Panc1 (cell line): Measurements from ENCODE around the gene TIMM17A. TPM values are rescaled to one million over a fixed set of nuclear protein-coding genes. Genes with fewer than 3 reads are reported as not detected.
A peak's percentile ranks its signal among the peaks of the same experiment; 100 is the strongest.

Source experiments
- ATAC-seq: fragments of 200-7000 bp; cut with Tn5 transposase; 2 replicates; pipeline ENCODE4 v1.9.1; 2020; ENCODE audit warnings: mild to moderate bottlenecking, moderate library complexity
- Bru-seq: library from RNA; stranded (reverse); fragments of 400-500 nt; gene quantifications from one replicate; lab custom pipeline; 2021; lab: Mats Ljungman, UMichigan
- BruChase-seq, 2 experiments: library from RNA; stranded (reverse); fragments of 400-500 nt; gene quantifications; one replicate each; lab custom pipeline; 2021; lab: Mats Ljungman, UMichigan
- BruUV-seq: library from RNA; stranded (reverse); fragments of 400-500 nt; replicated peaks from 2 replicates; lab custom pipeline; 2021; lab: Mats Ljungman, UMichigan
- CTCF ChIA-PET: fragments of 300-600 bp; sonication (Branson Sonifier 250); formaldehyde crosslinking; loops from one replicate; lab custom pipeline; 2022; ENCODE audit warnings: antibody characterized with exemption; lab: Charles Lee
- POLR2A ChIA-PET: fragments of 300-600 bp; sonication (Branson Sonifier 250); formaldehyde crosslinking; loops from one replicate; lab custom pipeline; 2022; ENCODE audit warnings: antibody characterized with exemption; lab: Charles Lee
- DNase-seq: peaks from one replicate; pipeline ENCODE4 v3.0.0-alpha.2; 2010; ENCODE audit warnings: low read depth, low spot score
- H3K27ac ChIP-seq: 2 replicates; pipeline ENCODE4 v1.5.1; 2011; ENCODE audit warnings: mild to moderate bottlenecking, low read length, inconsistent platforms
- H3K27me3 ChIP-seq: fragments of 200-500 bp; sonication (Bioruptor generic); 2 replicates; pipeline ENCODE4 v1.6.0; 2014; ENCODE audit warnings: low read length, inconsistent platforms; ENCODE audit not compliant: control insufficient read depth, insufficient read depth
- H3K36me3 ChIP-seq: fragments of 200-500 bp; sonication (Bioruptor generic); 2 replicates; pipeline ENCODE4 v1.5.1; 2014; ENCODE audit warnings: inconsistent platforms, mild to moderate bottlenecking, low read length, moderate library complexity; ENCODE audit not compliant: control insufficient read depth, insufficient read depth
- H3K4me1 ChIP-seq: 2 replicates; pipeline ENCODE4 v1.5.1; 2011; ENCODE audit warnings: inconsistent platforms, mild to moderate bottlenecking, low read length, moderate library complexity; ENCODE audit not compliant: control insufficient read depth, insufficient read depth
- H3K4me3 ChIP-seq, 2 experiments: 2 replicates each; pipeline ENCODE4 v1.5.1; 2011 to 2012; ENCODE audit warnings: low read depth in 2 of 2, low read length in 2 of 2, mild to moderate bottlenecking in 2 of 2, inconsistent platforms in 1 of 2, moderate library complexity in 1 of 2
- H3K9me3 ChIP-seq: fragments of 200-500 bp; sonication (Bioruptor generic); 2 replicates; pipeline ENCODE4 v1.5.1; 2014; ENCODE audit warnings: low read depth, mild to moderate bottlenecking, inconsistent platforms, low read length, moderate library complexity; ENCODE audit not compliant: control insufficient read depth, insufficient read depth
- CTCF ChIP-seq: fragments of 450-650 bp; IDR thresholded peaks from 2 replicates; pipeline ENCODE4 v1.5.1; 2017; ENCODE audit warnings: mild to moderate bottlenecking
- POLR2AphosphoS5 ChIP-seq: IDR thresholded peaks from 2 replicates; pipeline ENCODE4 v1.6.1; 2012; ENCODE audit warnings: mild to moderate bottlenecking, low read depth, low read length, moderate library complexity
- REST ChIP-seq, 2 experiments: IDR thresholded peaks; 2 replicates each; pipeline ENCODE4 v1.6.1; 2011 to 2012; ENCODE audit warnings: low read depth in 2 of 2, control low read depth in 1 of 2, low read length in 1 of 2, mild to moderate bottlenecking in 1 of 2, moderate library complexity in 1 of 2; ENCODE audit not compliant: insufficient read depth in 1 of 2
- SIN3A ChIP-seq: IDR thresholded peaks from 2 replicates; pipeline ENCODE4 v1.6.1; 2012; ENCODE audit warnings: low read depth, mild to moderate bottlenecking, low read length, moderate library complexity, borderline replicate concordance; ENCODE audit not compliant: insufficient read depth
- TCF7L2 ChIP-seq: IDR thresholded peaks from 2 replicates; pipeline ENCODE4 v1.6.1; 2011; ENCODE audit warnings: mild to moderate bottlenecking, low read depth, low read length, inconsistent platforms
- in situ Hi-C: cut with HindIII; loops from 2 replicates; pipeline ENCODE4 v1.10.0; 2016; ENCODE audit warnings: low sequenced_read_pairs, low pct_unique_long_range_greater_than_20kb
- intact Hi-C: fragments of 100-400 bp; cut with micrococcal nuclease; formaldehyde crosslinking; loops from one replicate; pipeline ENCODE4 v1.10.0; 2022; ENCODE audit not compliant: unreplicated experiment
- long read RNA-seq: library from polyadenylated mRNA; unstranded; transcript quantifications from one replicate; pipeline ENCODE4 v2.0.0, GENCODE V29; 2021; ENCODE audit not compliant: unreplicated experiment
- polyA plus RNA-seq: library from polyadenylated mRNA; unstranded; fragments of >200 nt; gene quantifications from one replicate; pipeline ENCODE4 v1.2.1, GENCODE V29; 2012; ENCODE audit warnings: missing spikeins; ENCODE audit not compliant: insufficient read length
- total RNA-seq: library from RNA; stranded (reverse); gene quantifications from one replicate; pipeline ENCODE4 v1.2.1, GENCODE V29; 2021; ENCODE audit not compliant: unreplicated experiment

The TIMM17A gene
- 118 TPM for total RNA-seq
- polyA plus RNA-seq = 78.7 TPM
- percentile 96 among the genes with signal in this experiment for Bru-seq, nascent RNA
- percentile 94 among the genes with signal in this experiment for BruChase-seq, experiment 1, labeled RNA remaining after a 2-hour chase
- percentile 96 among the genes with signal in this experiment for BruChase-seq, experiment 2, labeled RNA remaining after a 6-hour chase
- long read RNA-seq, transcript TIMM17A-201 (6 exons, 1,659 nt) = major isoform, 102 of 145 reads
- long read RNA-seq, partial matches to known transcripts = 25 of 145 reads
- long read RNA-seq, other reads (novel, unspliced or antisense) = 15 of 145 reads

DNA sequence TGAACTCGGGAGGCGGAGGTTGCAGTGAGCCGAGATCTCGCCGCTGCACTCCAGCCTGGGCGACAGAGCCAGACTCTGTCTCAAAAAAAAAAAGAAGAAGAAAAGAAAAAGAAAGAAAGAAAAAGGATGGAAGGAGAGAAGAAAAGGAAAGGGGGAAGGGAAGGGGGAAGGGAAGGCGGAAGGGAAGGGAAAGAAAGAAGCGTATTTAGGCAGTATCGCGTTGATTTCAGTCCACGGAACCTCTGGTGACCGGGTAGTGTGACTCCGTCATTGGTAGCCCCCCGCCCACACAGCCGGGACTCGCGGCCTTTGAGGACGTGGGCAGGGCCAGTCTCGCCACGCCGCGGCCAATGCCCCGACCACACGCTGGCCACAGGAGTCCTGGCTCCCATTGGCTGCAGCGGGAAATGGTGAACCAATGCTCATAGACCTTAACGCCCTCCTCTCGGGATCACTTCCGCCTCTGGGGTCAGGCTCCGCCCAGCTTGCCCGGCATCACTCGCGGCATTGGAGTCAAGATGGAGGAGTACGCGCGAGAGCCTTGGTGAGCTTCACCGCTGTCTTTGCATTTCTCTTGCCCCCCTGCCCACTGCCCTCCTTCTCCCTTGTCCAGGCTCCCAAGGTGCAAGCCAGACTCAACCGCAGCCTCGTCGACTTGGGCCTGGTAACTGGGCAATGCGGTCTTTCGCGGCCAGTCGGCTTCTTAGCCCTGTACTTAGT is at the start of gene TIMM17A:
TSS of gene TIMM17A (plus strand) at position 495 of the 720 bp plus-strand sequence. CDS start at position 519, 24 bp downstream.
- peaks cover 23% of the 10 kb centered on the region for H3K36me3 ChIP-seq
- DNase-seq (peak; percentile 92), ATAC-seq (peak; percentile 100)
- H3K27ac ChIP-seq = peak within 1 kb of the TSS; percentile 97
- intact Hi-C loops = no loop called here
- POLR2A ChIA-PET = interaction anchor here (0.7 to 1.0 kb wide), 3 partner anchors 9 to 163 kb away, joined by 3 to 14 read pairs (median 4); no protein-coding TSS in a partner anchor
- BruUV-seq = no TSS peak
- H3K27me3 ChIP-seq = no peaks in the 10 kb centered on the region
- no peaks in the 10 kb centered on the region for H3K9me3 ChIP-seq
- peaks cover 4% of the 10 kb centered on the region for H3K4me1 ChIP-seq
- in situ Hi-C loops = no loop called here
- TF ChIP-seq REST (IDR thresholded peaks at IDR 0.05; ENCODE audit: insufficient read depth in 1 of 2, low read depth in 2 of 2, low read length in 1 of 2) (peak in 1 of 2 experiments; percentile 69; a peak in 1 of 4 replicates), CTCF (no peak), POLR2AphosphoS5 (peak; percentile 99), TCF7L2 (peak; percentile 74; the same call in 1 of the 2 replicates), SIN3A (peak; percentile 90)
- CTCF ChIA-PET = interaction anchor here (0.6 to 0.7 kb wide), 2 partner anchors 17 to 28 kb away, joined by 5 to 6 read pairs; no protein-coding TSS in a partner anchor
- peak within 1 kb of the TSS; percentile 97 to 99 for H3K4me3 ChIP-seq

GRCh38 chr1:201906336-201906735 is 49.0 kb upstream of the TIMM17A start:
- CTCF ChIA-PET = interaction anchor here (0.9 to 1.4 kb wide), 2 partner anchors 10 to 13 kb away, joined by 3 read pairs; no protein-coding TSS in a partner anchor
- intact Hi-C loops = no loop called here
- no peak for ATAC-seq

More at GRCh38 chr1:201906336-201906735, 49.0 kb upstream of the TIMM17A start:
- BruUV-seq = no TSS peak
- in situ Hi-C loops = no loop called here
- H3K36me3 ChIP-seq = no peaks in the 10 kb centered on the region
- H3K27me3 ChIP-seq = no peaks in the 10 kb centered on the region
- no peak overlapping the region for H3K4me3 ChIP-seq
- no peaks in the 10 kb centered on the region for H3K4me1 ChIP-seq
- no peaks in the 10 kb centered on the region for H3K9me3 ChIP-seq
- no peak overlapping the region for H3K27ac ChIP-seq
- POLR2A ChIA-PET = no interaction called here
- TF ChIP-seq POLR2AphosphoS5 (no peak), TCF7L2 (no peak), SIN3A (no peak), CTCF (no peak), REST (IDR thresholded peaks at IDR 0.05; ENCODE audit: insufficient read depth in 1 of 2, low read depth in 2 of 2, low read length in 1 of 2) (no peak)
- no peak for DNase-seq
